HL-60 (cell line): ENCODE data around the gene BPHL.

Source experiments
- DNase-seq, 2 experiments: peaks; one replicate each; pipeline ENCODE4 v3.0.0-alpha.2; 2010 to 2020; ENCODE audit warnings: low read depth in 1 of 2, low spot score in 1 of 2
- H3K27ac ChIP-seq: fragments of 250-450 bp; sonication (Bioruptor Pico); replicated peaks from 2 replicates; pipeline ENCODE4 v1.5.1; 2020; ENCODE audit warnings: mild to moderate bottlenecking, moderate library complexity
- H3K27me3 ChIP-seq: fragments of 250-450 bp; sonication (Bioruptor Pico); 2 replicates; pipeline ENCODE4 v1.5.1; 2021; ENCODE audit warnings: mild to moderate bottlenecking, moderate library complexity; ENCODE audit not compliant: insufficient read depth, poor library complexity, severe bottlenecking
- H3K4me3 ChIP-seq: replicated peaks from 2 replicates; pipeline ENCODE4 v1.5.1; 2011; ENCODE audit warnings: mild to moderate bottlenecking, control low read depth, low read length; ENCODE audit not compliant: insufficient read depth
- CTCF ChIP-seq: IDR thresholded peaks from one replicate; pipeline ENCODE4 v1.5.1; 2011; ENCODE audit warnings: low read length, control low read depth, inconsistent platforms; ENCODE audit not compliant: insufficient read depth
- GABPA ChIP-seq: IDR thresholded peaks from 2 replicates; pipeline ENCODE4 v1.6.1; 2012; ENCODE audit warnings: low read depth
- POLR2AphosphoS5 ChIP-seq: IDR thresholded peaks from 2 replicates; pipeline ENCODE4 v1.6.1; 2012; ENCODE audit warnings: low read depth
- REST ChIP-seq: IDR thresholded peaks from 2 replicates; pipeline ENCODE4 v1.6.1; 2012; ENCODE audit warnings: low read depth; ENCODE audit not compliant: insufficient replicate concordance
- SPI1 ChIP-seq: IDR thresholded peaks from 2 replicates; pipeline ENCODE4 v1.6.1; 2012; ENCODE audit warnings: low read depth, mild to moderate bottlenecking, borderline replicate concordance

BPHL gene

GRCh38 chr6:3108746-3109414 is 9.6 kb upstream of the BPHL start:
- Histone ChIP-seq H3K4me3 (no peak overlapping the region), H3K27ac (no peak overlapping the region), H3K27me3 (no peaks in the 10 kb centered on the region)
- TF ChIP-seq CTCF (no peak), GABPA (no peak)
- DNase-seq, result no peak

GRCh38 chr6:3109761-3110160 is 8.8 kb upstream of the BPHL start:
- no peak overlapping the region for H3K27ac ChIP-seq
- no peaks in the 10 kb centered on the region for H3K27me3 ChIP-seq
- no peak overlapping the region for H3K4me3 ChIP-seq
- DNase-seq, result no peak
- no peak for TF ChIP-seq GABPA
- no peak for TF ChIP-seq CTCF
- TF ChIP-seq POLR2AphosphoS5, result no peak
- no peak for TF ChIP-seq SPI1
- TF ChIP-seq REST, result no peak

GRCh38 chr6:3114377-3114776 is 4.1 kb upstream of the BPHL start:
- Histone ChIP-seq H3K27ac (no peak overlapping the region), H3K27me3 (no peaks in the 10 kb centered on the region), H3K4me3 (no peak overlapping the region)
- TF ChIP-seq SPI1 (no peak), GABPA (no peak)
- DNase-seq, result no peak

- DNase-seq, result no peak
- Histone ChIP-seq H3K27ac (peak overlapping the region; percentile 73), H3K27me3 (no peaks in the 10 kb centered on the region), H3K4me3 (peak overlapping the region; percentile 80)
- no peak for TF ChIP-seq POLR2AphosphoS5
- TF ChIP-seq GABPA, result no peak
- TF ChIP-seq CTCF, result no peak
- TF ChIP-seq SPI1, result no peak
- TF ChIP-seq REST, result no peak
Measured at GRCh38 chr6:3117912-3118352, 579 bp upstream of the BPHL start.
